HG03039 (cell line): ENCODE results near the gene RNF213.
"Not testable (repeated sequence)": the region's sequence is repeated elsewhere in the genome, so short reads cannot be mapped to it uniquely, and the experiment has no call there.

ENCODE experiments used
- ATAC-seq: cut with Tn5 transposase; IDR thresholded peaks from one replicate; pipeline ENCODE4 v1.9.1; 2021; ENCODE audit warnings: mild to moderate bottlenecking, moderate library complexity; ENCODE audit not compliant: unreplicated experiment

RNF213 gene

GRCh38 chr17:80388175-80388574 is 127.5 kb downstream of the RNF213 start:
- no peak for ATAC-seq

- no peak for ATAC-seq
These were observed 127.9 kb downstream of the RNF213 start for GRCh38 chr17:80388601-80389000.

GRCh38 chr17:80389011-80389995 is 128.7 kb downstream of the RNF213 start:
- no peak for ATAC-seq

GRCh38 chr17:80393241-80393890 is 132.7 kb downstream of the RNF213 start:
- no peak for ATAC-seq

GRCh38 chr17:80393961-80394360 is 133.3 kb downstream of the RNF213 start:
- no peak for ATAC-seq

- no peak for ATAC-seq
These were observed 134.1 kb downstream of the RNF213 start for GRCh38 chr17:80394629-80395216.

- no peak for ATAC-seq
These were observed 134.9 kb downstream of the RNF213 start for GRCh38 chr17:80395402-80396151.

- ATAC-seq, result no peak
These were observed 135.7 kb downstream of the RNF213 start for GRCh38 chr17:80396157-80397033.

GRCh38 chr17:80397034-80397387 is 136.4 kb downstream of the RNF213 start:
- no peak for ATAC-seq

GRCh38 chr17:80397686-80398085 is 137.0 kb downstream of the RNF213 start:
- ATAC-seq, result no peak

GRCh38 chr17:80401086-80401485 is 140.4 kb downstream of the RNF213 start:
- not testable (repeated sequence) for ATAC-seq

GRCh38 chr17:80402102-80402501 is 141.4 kb downstream of the RNF213 start:
- not testable (repeated sequence) for ATAC-seq

- ATAC-seq, result no peak
These were observed 142.3 kb downstream of the RNF213 start for GRCh38 chr17:80402959-80403358.

- ATAC-seq, result no peak
These were observed 145.5 kb downstream of the RNF213 start for GRCh38 chr17:80406146-80406545.

- not testable (repeated sequence) for ATAC-seq
These were observed 147.3 kb downstream of the RNF213 start for GRCh38 chr17:80407917-80408316.

GRCh38 chr17:80408872-80409271 is 148.2 kb downstream of the RNF213 start:
- no peak for ATAC-seq

GRCh38 chr17:80409626-80410025 is 149.0 kb downstream of the RNF213 start:
- ATAC-seq, result no peak

GRCh38 chr17:80410441-80411087 is 149.9 kb downstream of the RNF213 start:
- ATAC-seq, result not testable (repeated sequence)

GRCh38 chr17:80413771-80414507 is 153.3 kb downstream of the RNF213 start:
- ATAC-seq, result no peak
